ENCODE measurements around the gene SMIM17. TPM values are rescaled to one million over a fixed set of nuclear protein-coding genes. Genes with fewer than 3 reads are reported as not detected.

The SMIM17 gene
- total RNA-seq, 1 donor from 2014 or later, result 1.1 TPM

DNA sequence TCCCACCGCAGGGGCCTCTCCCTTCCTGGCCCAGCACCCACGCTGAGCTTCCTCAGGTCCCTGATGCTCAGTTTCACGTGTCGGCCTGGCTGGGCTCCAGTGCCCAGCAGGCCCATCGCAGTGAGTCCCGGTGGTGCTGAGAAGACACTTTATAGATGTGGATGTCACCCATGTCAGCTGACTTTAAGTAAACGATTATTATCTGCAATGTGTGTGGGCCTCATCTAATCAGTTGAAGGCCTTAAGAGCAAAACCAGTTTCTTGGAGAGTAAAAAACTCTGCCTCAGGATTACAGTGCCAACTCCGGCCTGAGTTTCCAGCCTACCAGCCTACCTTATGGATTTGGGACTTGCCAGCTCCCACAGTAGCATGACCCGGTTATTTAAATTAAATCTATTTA lies 17.3 kb upstream of the SMIM17 start:
- TF ChIP-seq, protein P1, sequence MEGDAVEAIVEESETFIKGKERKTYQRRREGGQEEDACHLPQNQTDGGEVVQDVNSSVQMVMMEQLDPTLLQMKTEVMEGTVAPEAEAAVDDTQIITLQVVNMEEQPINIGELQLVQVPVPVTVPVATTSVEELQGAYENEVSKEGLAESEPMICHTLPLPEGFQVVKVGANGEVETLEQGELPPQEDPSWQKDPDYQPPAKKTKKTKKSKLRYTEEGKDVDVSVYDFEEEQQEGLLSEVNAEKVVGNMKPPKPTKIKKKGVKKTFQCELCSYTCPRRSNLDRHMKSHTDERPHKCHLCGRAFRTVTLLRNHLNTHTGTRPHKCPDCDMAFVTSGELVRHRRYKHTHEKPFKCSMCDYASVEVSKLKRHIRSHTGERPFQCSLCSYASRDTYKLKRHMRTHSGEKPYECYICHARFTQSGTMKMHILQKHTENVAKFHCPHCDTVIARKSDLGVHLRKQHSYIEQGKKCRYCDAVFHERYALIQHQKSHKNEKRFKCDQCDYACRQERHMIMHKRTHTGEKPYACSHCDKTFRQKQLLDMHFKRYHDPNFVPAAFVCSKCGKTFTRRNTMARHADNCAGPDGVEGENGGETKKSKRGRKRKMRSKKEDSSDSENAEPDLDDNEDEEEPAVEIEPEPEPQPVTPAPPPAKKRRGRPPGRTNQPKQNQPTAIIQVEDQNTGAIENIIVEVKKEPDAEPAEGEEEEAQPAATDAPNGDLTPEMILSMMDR (conservative IDR thresholded peaks at IDR 0.05), result no peak
- Mint-ChIP-seq H3K36me3 (peaks cover 44% of the 10 kb centered on the region), H3K4me1 (ENCODE audit: unreplicated experiment) (no peaks in the 10 kb centered on the region), H3K9me3 (peaks cover 17% of the 10 kb centered on the region), H3K27me3 (no peaks in the 10 kb centered on the region), H3K4me3 (no peak overlapping the region), H3K27ac (no peak overlapping the region)
- DNase-seq (ENCODE audit: extremely low spot score, unreplicated experiment), result no peak

DNA sequence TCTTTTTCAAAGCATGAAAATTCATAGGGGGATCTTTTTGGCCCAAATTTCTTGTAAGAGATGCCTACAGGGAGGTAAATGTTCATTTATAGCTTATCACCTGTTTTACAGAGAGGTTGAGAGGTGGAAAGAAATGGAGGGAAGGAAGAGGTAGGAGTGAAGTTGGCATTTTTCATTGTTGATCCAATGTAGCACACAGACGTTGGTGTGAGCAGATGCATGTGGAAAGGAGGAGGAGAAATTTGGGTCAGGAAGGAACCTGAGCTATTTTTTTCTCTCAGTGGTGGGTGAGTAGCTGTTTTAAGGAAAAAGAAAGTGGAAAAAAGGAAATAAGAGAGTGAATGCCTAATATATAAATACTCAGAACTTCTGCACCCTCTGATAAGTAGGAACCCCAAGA lies 9.9 kb upstream of the SMIM17 start:
- Mint-ChIP-seq H3K4me1 (ENCODE audit: unreplicated experiment) (no peaks in the 10 kb centered on the region), H3K27me3 (no peaks in the 10 kb centered on the region), H3K36me3 (peaks cover 5% of the 10 kb centered on the region), H3K4me3 (no peak overlapping the region), H3K9me3 (peaks cover 22% of the 10 kb centered on the region), H3K27ac (no peak overlapping the region)
- TF ChIP-seq, protein P1 (conservative IDR thresholded peaks at IDR 0.05), result no peak
- DNase-seq (ENCODE audit: extremely low spot score, unreplicated experiment), result no peak

DNA sequence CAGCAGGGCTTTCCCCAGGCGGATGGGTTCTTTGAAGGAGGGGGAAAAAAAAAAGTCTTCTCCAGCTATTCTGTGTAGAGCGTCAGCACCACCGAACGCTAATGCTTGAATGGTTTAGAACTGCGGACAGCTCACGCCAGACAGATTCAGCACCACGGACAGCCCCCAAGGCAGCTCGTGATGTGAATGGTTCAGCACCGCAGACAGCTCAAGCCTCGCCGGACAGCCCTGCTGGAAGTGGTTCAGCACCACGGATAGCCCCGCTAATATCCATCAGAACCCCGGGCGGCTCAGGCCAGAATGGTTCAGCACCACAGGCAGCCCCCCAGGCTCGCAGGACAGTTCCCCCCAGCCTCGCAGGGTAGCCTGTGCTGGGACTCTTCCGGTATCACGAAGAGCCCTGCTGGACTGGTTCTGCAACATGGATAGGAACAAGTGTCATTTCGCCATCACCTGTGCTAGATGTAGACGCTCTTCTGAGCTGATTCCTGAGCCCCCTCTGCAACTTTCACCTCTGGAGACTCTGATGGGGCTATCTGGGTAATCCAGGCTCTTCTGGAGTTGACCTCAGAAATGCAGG lies 4.9 kb upstream of the SMIM17 start:
- H3K9me3 Mint-ChIP-seq, result peaks cover 17% of the 10 kb centered on the region
- H3K27me3 Mint-ChIP-seq, result no peaks in the 10 kb centered on the region
- H3K27ac Mint-ChIP-seq, result no peak overlapping the region
- no peak overlapping the region for H3K4me3 Mint-ChIP-seq
- TF ChIP-seq, protein P1 (conservative IDR thresholded peaks at IDR 0.05), result no peak
- H3K4me1 Mint-ChIP-seq (ENCODE audit: unreplicated experiment), result no peaks in the 10 kb centered on the region
- peak; percentile 79 for DNase-seq (ENCODE audit: extremely low spot score, unreplicated experiment)
- H3K36me3 Mint-ChIP-seq, result peaks cover 7% of the 10 kb centered on the region

DNA sequence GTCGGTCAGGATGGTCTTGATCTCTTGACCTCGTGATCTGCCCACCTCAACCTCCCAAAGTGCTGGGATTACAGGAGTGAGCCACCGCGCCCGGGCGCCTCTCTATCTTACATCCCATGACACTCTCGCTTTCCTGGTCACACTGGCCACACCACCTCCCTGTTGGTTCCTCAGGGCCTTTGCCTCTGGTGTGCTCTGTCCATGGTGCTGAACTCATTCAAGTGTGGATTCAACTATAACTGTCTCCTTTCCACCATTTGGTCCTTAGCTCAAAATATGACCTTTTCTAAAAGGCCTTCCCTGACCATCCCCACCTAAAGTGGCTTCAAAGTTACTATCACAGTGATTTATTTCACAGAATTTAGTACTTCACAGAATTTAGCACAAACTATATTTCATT lies 3.7 kb upstream of the SMIM17 start:
- peaks cover 15% of the 10 kb centered on the region for H3K9me3 Mint-ChIP-seq
- TF ChIP-seq, protein P1 (conservative IDR thresholded peaks at IDR 0.05), result no peak
- no peaks in the 10 kb centered on the region for H3K27me3 Mint-ChIP-seq
- H3K4me3 Mint-ChIP-seq, result no peak overlapping the region
- H3K36me3 Mint-ChIP-seq, result peaks cover 11% of the 10 kb centered on the region
- no peak for DNase-seq (ENCODE audit: extremely low spot score, unreplicated experiment)
- H3K4me1 Mint-ChIP-seq (ENCODE audit: unreplicated experiment), result no peaks in the 10 kb centered on the region
- H3K27ac Mint-ChIP-seq, result no peak overlapping the region

DNA sequence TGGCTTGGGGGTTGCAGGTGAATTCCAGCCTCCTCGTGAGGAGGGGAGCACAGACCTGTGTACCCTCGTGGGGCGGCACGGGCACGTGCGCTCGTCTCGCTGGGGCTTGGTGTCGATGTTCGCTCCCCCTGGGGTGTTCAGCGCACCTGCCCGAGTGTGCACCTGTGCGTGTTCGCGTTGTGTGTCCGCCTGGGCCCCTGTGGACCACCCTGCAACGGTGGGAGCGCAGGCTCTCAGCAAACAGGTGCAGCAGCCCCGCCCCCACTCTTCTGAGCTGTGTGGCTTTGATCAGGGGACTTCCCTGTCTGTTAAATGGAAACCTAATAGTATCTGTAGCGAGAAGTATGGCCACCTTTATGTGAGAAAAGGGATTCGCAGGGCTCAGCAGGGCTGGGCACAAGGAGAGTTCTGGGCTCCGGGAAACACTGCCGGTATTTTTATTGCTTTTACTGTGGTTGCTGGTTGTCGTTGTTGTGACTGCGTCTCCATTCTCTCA lies 549 bp downstream of the SMIM17 start:
- TF ChIP-seq, protein P1 (conservative IDR thresholded peaks at IDR 0.05), result no peak
- H3K9me3 Mint-ChIP-seq, result peaks cover 24% of the 10 kb centered on the region
- no peaks in the 10 kb centered on the region for H3K4me1 Mint-ChIP-seq (ENCODE audit: unreplicated experiment)
- DNase-seq (ENCODE audit: extremely low spot score, unreplicated experiment), result no peak
- H3K27ac Mint-ChIP-seq, result no peak overlapping the region
- H3K27me3 Mint-ChIP-seq, result no peaks in the 10 kb centered on the region
- peaks cover 25% of the 10 kb centered on the region for H3K36me3 Mint-ChIP-seq
- H3K4me3 Mint-ChIP-seq, result no peak overlapping the region

All from type B pancreatic cell (in vitro differentiated cells).